RWPE2 (cell line): ENCODE measurements around the gene PLAAT4.
"Not testable (repeated sequence)": the region's sequence is repeated elsewhere in the genome, so short reads cannot be mapped to it uniquely, and the experiment has no call there.

ENCODE experiments used
- ATAC-seq: fragments of 200-7000 bp; cut with Tn5 transposase; 3 replicates; pipeline ENCODE4 v1.9.1; 2021; ENCODE audit warnings: low read depth
- DNase-seq: peaks from one replicate; pipeline ENCODE4 v3.0.0-alpha.2; 2020; ENCODE audit warnings: low spot score
- H3K27ac ChIP-seq: fragments of 450-650 bp; 2 replicates; pipeline ENCODE4 v1.5.1; 2017; ENCODE audit warnings: mild to moderate bottlenecking; ENCODE audit not compliant: poor library complexity, severe bottlenecking
- H3K27me3 ChIP-seq: fragments of 250-450 bp; sonication (Bioruptor Pico); 2 replicates; pipeline ENCODE4 v1.5.1; 2021; ENCODE audit warnings: mild to moderate bottlenecking, moderate library complexity; ENCODE audit not compliant: insufficient read depth, poor library complexity, severe bottlenecking
- H3K36me3 ChIP-seq: fragments of 250-450 bp; sonication (Bioruptor Pico); 2 replicates; pipeline ENCODE4 v1.5.1; 2020; ENCODE audit warnings: low read depth, mild to moderate bottlenecking, moderate library complexity
- H3K4me1 ChIP-seq: fragments of 250-450 bp; sonication (Bioruptor Pico); 2 replicates; pipeline ENCODE4 v1.5.1; 2021; ENCODE audit warnings: mild to moderate bottlenecking, moderate library complexity; ENCODE audit not compliant: insufficient read depth, poor library complexity, severe bottlenecking
- H3K4me3 ChIP-seq: fragments of 250-450 bp; sonication (Bioruptor Pico); 2 replicates; pipeline ENCODE4 v1.5.1; 2021; ENCODE audit warnings: mild to moderate bottlenecking, moderate library complexity; ENCODE audit not compliant: severe bottlenecking
- H3K9me3 ChIP-seq: fragments of 250-450 bp; sonication (Bioruptor Pico); 2 replicates; pipeline ENCODE4 v1.5.1; 2021; ENCODE audit warnings: mild to moderate bottlenecking, moderate library complexity; ENCODE audit not compliant: severe bottlenecking
- CTCF ChIP-seq: fragments of 450-650 bp; IDR thresholded peaks from one replicate; pipeline ENCODE4 v1.5.1; 2017; ENCODE audit warnings: mild to moderate bottlenecking, moderate library complexity; ENCODE audit not compliant: poor library complexity, severe bottlenecking

Gene PLAAT4

GRCh38 chr11:63549411-63549810 lies 12.8 kb downstream of the PLAAT4 start:
- ATAC-seq (no peak), DNase-seq (no peak)
- Histone ChIP-seq H3K9me3 (no peaks in the 10 kb centered on the region), H3K27ac (no peak overlapping the region), H3K4me1 (no peaks in the 10 kb centered on the region), H3K36me3 (no peaks in the 10 kb centered on the region), H3K4me3 (no peak overlapping the region), H3K27me3 (no peaks in the 10 kb centered on the region)
- no peak for TF ChIP-seq CTCF

- H3K4me3 ChIP-seq, H3K4me1 ChIP-seq, H3K27me3 ChIP-seq, H3K36me3 ChIP-seq, DNase-seq, H3K9me3 ChIP-seq, ATAC-seq, H3K27ac ChIP-seq: not testable (repeated sequence)
These were observed 13.6 kb downstream of the PLAAT4 start for GRCh38 chr11:63550156-63550700.

GRCh38 chr11:63551091-63551888 lies 14.7 kb downstream of the PLAAT4 start:
- Histone ChIP-seq H3K4me3 (no peak overlapping the region), H3K27me3 (no peaks in the 10 kb centered on the region), H3K9me3 (no peaks in the 10 kb centered on the region), H3K4me1 (no peaks in the 10 kb centered on the region), H3K36me3 (no peaks in the 10 kb centered on the region), H3K27ac (no peak overlapping the region)
- DNase-seq (no peak), ATAC-seq (no peak)
- TF ChIP-seq CTCF: no peak

GRCh38 chr11:63551889-63552266 lies 15.3 kb downstream of the PLAAT4 start:
- Histone ChIP-seq H3K36me3 (no peaks in the 10 kb centered on the region), H3K27ac (no peak overlapping the region), H3K27me3 (no peaks in the 10 kb centered on the region), H3K9me3 (no peaks in the 10 kb centered on the region), H3K4me3 (no peak overlapping the region), H3K4me1 (no peaks in the 10 kb centered on the region)
- ATAC-seq (no peak), DNase-seq (no peak)
- TF ChIP-seq CTCF: no peak

GRCh38 chr11:63552921-63553320 lies 16.3 kb downstream of the PLAAT4 start:
- TF ChIP-seq CTCF: no peak
- H3K4me3 ChIP-seq: no peak overlapping the region
- ATAC-seq (no peak), DNase-seq (no peak)
- H3K27ac ChIP-seq: no peak overlapping the region
- H3K9me3 ChIP-seq: no peaks in the 10 kb centered on the region
- no peaks in the 10 kb centered on the region for H3K27me3 ChIP-seq
- H3K36me3 ChIP-seq: no peaks in the 10 kb centered on the region
- no peaks in the 10 kb centered on the region for H3K4me1 ChIP-seq
